GM12892 (cell line): ENCODE data around the gene AQP11.

Experiments
- POLR2A ChIP-seq: IDR thresholded peaks from 2 replicates; pipeline ENCODE4 v1.6.1; 2011; ENCODE audit warnings: low read depth, low read length, control low read depth
- POLR2AphosphoS5 ChIP-seq: IDR thresholded peaks from 2 replicates; pipeline ENCODE4 v1.6.1; 2011; ENCODE audit warnings: low read depth, low read length, control low read depth
- TAF1 ChIP-seq: IDR thresholded peaks from 2 replicates; pipeline ENCODE4 v1.6.1; 2011; ENCODE audit warnings: low read depth, mild to moderate bottlenecking, control low read depth, low read length, borderline replicate concordance

DNA sequence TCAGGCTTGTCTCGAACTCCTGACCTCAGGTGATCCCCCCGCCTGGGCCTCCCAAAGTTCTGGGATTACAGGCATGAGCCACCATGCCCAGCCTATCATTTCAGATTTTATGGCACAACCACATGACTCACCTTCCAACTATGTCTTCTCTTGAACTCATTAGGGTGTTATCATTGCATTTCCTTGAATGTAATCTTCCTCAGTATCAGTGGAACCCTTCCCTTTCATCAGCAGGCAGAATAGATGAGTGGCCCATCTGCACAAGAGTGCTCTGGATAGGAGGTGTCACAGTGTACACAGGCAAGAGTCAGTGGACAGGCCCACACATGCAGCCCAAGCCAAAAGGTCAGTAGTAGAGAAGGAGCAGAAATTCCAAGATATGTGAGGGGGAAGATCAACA lies 29.1 kb upstream of the AQP11 start:
- TF ChIP-seq POLR2A (no peak), TAF1 (no peak), POLR2AphosphoS5 (no peak)
